DMS153 (cell line): Measurements from ENCODE around the gene MR1.
A peak's percentile ranks its signal among the peaks of the same experiment; 100 is the strongest.

Experiments
- DNase-seq: peaks from one replicate; lab custom pipeline; 2025; lab: John Stamatoyannopoulos, UW

The MR1 gene

GRCh38 chr1:181091309-181092040 lies 57.7 kb downstream of the MR1 start:
- no peak for DNase-seq

DNA sequence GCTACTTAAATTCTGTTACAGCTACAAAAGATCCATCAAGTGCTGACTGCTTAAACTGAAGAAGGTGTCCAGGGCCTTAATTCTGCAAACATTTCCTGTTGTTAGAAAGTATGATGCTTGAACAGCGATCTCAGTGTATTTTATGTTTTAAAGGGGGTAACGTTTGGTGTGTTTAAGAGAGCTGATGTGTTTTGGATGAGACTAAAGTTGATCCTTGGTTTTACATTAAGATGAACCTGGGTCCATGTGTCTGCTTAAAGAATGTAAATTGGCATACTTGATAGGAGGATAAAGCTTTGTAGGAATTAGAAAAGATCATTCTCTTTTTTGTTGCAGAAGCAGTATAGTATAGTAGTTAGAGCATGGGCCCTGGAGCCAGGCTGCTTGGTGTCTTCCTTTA lies 58.3 kb downstream of the MR1 start:
- DNase-seq = no peak

DNA sequence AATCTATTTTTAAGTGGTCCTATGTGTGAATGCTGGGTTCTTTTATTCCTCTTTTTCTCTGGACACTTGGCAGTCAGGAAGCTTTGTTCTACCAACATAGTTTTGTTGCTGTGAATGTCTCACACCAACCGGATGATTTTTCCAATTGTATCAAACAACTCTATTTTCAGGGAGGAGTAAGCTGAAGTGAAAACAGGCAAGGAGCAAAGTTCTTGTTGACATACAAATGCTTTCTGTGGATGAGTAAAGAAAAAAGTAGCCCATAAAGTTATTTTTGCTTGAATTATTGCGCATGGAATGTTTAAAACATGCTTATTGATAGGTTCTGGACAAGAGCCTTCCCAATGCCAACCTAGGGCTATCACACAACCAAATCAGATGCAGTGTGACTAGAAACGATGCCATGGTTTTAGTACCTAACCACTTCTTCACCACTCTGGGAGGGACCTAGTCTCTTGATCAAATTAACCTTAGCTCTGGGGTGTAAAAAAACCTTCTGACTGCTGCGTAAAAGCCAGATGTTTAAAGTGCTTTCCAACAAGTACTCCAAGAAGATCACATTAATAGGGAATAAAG lies 59.2 kb downstream of the MR1 start:
- no peak for DNase-seq

DNA sequence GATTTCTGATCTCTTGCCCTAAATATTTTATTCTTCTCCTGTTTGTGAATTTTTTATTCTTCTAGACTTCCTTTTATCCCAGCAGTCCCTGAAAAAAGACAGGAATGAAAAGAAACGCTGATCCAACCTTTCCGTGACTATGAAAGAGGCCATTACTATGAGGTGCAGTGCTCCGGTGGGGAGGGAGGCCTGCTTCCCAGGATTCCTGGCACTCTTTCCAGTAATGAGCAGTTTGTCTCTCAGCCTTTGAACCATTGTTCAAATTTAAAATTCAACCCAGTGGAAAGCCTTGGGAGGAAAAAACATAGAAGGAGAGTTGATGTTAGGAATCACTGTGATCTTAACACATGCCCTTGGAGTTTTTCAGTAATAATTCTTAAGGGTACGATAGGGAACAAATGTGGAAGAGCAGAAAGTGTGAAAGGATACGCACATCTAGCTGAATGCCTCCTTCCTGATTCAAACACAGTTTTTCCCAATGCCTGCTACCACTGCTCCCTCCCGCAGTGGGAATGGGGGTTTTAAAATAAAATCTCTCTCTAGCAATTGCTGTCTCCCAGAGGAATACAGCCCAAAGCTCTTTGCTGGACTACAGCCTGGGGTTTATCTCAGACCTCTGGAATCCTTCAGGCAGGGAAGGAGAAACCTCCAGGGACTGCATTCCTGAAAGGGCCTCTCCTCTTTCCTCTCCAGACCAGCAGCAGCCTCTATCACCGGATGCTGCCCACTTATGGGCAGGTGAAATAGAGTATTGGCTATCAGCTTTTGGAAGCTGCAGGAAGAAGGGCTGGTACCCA lies 60.8 kb downstream of the MR1 start:
- DNase-seq = no peak

GRCh38 chr1:181095260-181095659 lies 61.5 kb downstream of the MR1 start:
- DNase-seq = no peak

- DNase-seq = no peak
These were observed 62.0 kb downstream of the MR1 start for GRCh38 chr1:181095763-181096184.

GRCh38 chr1:181097242-181097641 lies 63.5 kb downstream of the MR1 start:
- DNase-seq = no peak

DNA sequence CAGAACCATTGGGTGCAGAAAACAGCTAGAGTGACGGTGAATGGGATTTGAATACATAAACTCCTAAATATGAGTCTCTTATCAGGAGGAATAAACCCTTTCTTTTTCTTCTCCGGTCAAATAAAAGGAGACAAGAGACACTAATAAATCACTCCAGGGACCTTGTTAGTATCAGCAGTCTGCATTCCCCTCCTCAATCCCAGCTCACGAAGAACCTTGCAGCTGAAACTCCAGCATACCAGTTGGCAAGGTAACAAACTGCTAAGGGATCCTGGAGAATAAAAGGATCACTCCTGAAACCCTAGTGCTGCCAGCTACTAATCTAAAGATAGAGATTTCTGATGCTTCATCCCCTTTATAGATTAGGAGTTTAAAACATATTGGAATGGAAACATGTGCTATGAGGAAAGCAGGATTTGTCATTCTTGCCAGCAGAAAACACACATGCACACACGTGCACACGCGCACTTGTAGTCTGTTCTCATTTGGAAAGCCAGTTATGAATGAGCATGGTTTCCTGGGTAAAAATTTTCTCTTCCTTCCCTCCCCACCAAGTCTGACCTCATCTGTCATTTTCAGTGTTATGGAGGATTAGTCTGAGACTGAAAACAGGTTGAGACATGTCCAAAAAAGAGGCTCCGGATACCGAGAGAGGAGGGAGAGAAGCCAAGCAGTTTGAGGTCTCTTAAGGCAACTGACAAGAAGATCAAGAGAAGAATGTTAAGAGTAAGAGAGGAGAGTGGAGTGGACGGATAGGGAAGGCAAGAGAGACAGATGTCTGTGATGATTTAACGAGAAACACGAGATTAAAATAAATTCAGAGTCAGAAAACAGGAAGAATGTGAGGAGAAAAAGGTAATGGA lies 65.6 kb downstream of the MR1 start:
- peak; percentile 54 for DNase-seq

GRCh38 chr1:181100015-181100905 lies 66.5 kb downstream of the MR1 start:
- DNase-seq = no peak

DNA sequence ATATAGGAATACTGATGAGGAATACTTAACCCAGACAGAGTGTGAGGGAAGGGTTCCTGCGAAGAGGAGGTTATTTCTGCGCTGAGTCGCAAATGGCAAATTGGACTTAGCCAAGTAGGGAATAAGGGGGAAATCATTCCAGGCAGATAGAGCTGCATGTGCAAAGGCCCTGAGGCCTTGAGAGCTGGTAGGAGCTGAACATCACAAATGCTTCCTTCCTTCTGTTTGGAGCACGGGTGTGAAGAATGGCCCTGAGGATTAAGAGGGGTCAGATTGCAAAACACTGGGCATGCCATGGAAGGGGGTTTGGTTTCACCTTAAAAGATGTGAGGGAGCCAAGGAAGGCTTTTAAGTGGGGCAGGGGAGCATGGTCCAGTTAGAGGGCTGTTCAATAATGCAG lies 67.2 kb downstream of the MR1 start:
- DNase-seq = no peak

GRCh38 chr1:181101581-181102226 lies 67.9 kb downstream of the MR1 start:
- DNase-seq = peak; percentile 94

DNA sequence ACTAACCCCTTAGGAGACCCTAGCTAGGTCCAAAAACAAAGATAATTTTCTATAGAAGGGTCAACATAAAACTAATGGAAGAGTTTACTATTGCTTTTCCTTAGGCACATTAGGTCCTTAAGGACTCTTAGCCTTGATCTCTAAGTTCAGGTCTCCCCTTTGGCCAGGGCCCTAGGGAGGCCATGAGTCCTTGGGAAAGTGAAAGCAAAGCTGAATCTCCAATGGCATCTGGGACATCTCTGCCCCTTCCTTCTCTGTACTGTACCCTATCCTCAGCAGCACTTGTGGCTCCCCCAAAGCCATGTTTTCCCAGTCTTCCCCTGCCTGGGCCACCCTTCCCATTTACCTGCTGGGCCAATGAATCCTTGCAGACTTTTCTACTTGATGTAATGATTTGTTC lies 69.1 kb downstream of the MR1 start:
- no peak for DNase-seq

- no peak for DNase-seq
These were observed 69.6 kb downstream of the MR1 start for GRCh38 chr1:181103399-181103798.

- no peak for DNase-seq
These were observed 70.4 kb downstream of the MR1 start for GRCh38 chr1:181104042-181104789.

GRCh38 chr1:181104790-181105133 lies 71.0 kb downstream of the MR1 start:
- no peak for DNase-seq

- peak; percentile 86 for DNase-seq
These were observed 71.6 kb downstream of the MR1 start for GRCh38 chr1:181105134-181106021.

- DNase-seq = no peak
These were observed 72.2 kb downstream of the MR1 start for GRCh38 chr1:181106022-181106312.

GRCh38 chr1:181106479-181106878 lies 72.7 kb downstream of the MR1 start:
- DNase-seq = no peak

DNA sequence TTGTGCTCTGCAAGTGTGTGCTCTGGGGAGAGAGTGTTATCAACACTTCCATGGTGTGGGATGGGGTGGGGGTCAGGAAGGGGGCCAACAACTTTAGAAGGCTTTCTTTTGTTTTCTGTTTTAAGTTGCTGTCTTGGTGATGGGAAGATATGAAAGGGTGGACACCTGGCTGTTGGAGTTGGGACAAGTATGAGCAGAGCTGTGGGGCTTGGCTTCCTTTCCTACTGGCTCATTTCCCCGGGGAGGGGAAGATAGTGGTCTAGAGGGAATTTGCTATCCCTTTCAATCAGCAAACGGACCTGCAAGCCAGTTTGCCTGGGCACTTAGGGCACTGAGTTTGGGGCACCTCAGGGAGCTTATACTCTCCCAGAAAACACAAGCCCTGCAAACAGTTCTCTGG lies 73.9 kb downstream of the MR1 start:
- no peak for DNase-seq
